ENCODE results near the gene LRRC38.

Gene LRRC38

DNA sequence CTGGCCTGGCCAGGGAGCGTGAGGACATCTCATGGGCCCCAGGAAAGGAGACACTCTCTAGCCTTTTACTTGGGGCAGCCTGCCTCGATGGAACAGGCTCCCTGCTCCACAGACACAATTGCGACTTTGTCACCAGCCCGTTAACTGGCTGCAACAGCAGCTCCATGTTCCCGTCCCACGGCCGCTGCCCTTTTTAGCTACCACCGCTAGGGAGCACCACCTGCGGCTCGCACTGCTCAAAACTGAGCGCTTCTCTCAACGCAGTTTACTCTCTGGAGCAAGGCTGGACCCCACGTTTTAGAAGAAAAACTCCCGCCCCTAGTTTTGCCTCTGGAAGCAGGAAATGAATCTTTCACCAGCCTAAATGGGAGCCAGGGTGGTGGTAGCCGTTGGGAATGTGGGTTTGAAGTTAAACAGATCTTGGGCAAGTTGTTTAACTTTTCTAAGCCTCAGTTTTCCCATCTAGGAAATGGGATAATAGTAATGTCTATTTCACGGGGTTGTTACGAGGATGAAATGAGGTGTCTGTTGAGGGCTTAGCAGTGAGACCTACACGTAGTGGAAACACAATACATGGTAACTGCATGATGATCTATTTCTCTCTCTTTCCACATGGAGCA, 3.5 kb upstream of the LRRC38 start:
- peak in 6 of 56 donors; percentile 1 to 21 (median 8) for DNase-seq

GRCh38 chr1:13516606-13517005, 2.8 kb upstream of the LRRC38 start:
- no peak for DNase-seq

- DNase-seq, result no peak
Observed at GRCh38 chr1:13514821-13515220, 1.0 kb upstream of the LRRC38 start.

GRCh38 chr1:13513063-13513894, 524 bp downstream of the LRRC38 start:
- no peak for DNase-seq

DNA sequence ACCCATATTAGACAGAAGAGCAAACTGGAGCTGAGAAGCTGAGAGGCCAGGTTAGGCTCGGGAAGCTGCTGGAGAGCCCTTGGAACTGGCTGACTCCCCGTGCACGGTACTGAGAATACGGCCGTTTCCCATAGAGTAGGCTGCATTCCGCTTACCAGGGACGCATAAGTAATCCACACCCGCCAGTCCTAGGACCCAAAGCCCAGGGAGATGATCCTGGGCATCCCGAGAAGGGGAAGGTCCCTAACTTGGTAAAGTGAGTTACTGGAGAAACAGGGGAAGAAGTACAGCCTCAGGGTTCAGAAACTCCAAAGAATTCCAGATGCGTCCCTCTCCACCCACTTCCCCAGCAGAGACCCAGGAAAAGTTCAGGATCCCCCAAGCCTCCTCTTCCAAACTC, 1.3 kb downstream of the LRRC38 start:
- DNase-seq, result no peak

DNA sequence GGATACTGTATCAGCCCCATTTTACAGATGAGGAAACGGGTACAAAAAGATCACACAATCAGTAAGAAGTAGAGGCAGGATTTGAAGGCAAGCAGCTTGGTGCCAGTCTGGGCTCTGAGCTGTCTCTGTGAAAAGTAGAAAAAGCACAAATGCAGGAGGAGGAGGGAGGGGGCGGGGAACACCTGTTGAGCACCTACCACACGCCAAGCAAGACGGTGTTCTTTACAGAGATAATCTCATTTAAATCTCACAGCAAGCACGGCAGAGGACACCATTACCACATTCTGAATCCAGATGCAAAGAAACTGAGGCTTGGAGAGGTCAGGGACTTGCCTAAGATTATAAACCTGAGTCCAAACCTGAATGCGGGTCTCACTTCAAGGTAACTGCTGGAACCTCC, 3.3 kb downstream of the LRRC38 start:
- no peak for DNase-seq

DNA sequence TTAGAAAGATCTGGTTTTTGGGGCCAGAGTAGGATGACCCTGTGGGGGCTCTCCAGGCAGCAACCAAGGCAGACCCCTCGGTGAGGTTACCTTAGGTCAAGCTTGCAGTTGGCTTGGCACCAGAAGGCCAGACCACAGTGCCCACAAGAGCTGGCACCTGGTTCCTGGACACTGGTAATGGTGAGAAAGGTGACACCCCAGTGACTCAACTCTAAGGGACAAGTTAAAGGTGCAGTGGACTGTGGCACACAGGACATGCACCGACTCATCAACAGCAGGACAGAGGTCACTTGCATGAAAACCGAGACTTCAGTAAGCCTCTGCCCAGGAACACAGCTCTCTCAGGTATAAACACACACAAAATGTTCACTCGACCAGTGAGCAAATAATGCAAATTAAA, 6.7 kb downstream of the LRRC38 start:
- DNase-seq, result no peak

DNA sequence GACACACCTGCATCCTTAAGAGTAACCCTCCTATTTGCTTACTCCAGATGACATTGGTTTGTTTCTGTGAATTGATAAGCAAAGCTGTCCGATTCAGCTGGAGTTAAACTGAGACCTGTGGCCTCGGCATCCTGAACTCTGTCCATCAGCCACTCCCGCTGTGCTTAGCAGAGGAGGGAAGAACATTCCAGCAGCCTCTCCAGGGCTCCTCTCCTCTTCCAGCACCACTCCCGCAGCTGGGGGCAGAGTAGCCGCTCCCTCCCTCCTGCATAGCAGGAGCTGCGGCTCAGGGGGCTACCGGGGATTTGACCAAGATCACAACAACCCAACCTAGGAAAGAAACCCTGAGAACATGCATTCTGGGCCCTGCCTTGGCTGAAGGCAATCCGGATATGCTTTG, 8.8 kb downstream of the LRRC38 start:
- no peak for DNase-seq

DNA sequence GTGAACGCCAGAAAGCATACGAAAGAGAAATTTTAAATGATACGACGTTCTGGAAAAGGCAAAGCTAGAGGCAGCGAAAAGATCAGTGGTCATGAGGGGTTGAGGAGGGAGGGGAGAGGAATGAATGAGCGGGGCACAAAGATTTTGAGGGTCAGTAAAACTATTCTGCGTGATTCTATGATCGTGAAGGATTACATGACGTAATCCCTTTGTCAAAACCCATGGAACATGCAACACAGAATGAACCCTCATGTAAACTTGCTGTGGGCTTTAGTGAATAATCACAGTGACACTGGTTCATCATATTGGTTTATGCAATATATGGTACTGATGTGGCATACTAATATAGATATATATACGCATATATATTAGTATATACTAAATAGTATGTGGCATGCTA, 13.0 kb downstream of the LRRC38 start:
- no peak for DNase-seq

GRCh38 chr1:13499422-13499821, 14.4 kb downstream of the LRRC38 start:
- DNase-seq, result no peak

- no peak for DNase-seq
Observed at GRCh38 chr1:13498553-13498952, 15.2 kb downstream of the LRRC38 start.

- no peak for DNase-seq
Observed at GRCh38 chr1:13495186-13495585, 18.6 kb downstream of the LRRC38 start.

GRCh38 chr1:13494712-13495111, 19.1 kb downstream of the LRRC38 start:
- DNase-seq, result no peak

DNA sequence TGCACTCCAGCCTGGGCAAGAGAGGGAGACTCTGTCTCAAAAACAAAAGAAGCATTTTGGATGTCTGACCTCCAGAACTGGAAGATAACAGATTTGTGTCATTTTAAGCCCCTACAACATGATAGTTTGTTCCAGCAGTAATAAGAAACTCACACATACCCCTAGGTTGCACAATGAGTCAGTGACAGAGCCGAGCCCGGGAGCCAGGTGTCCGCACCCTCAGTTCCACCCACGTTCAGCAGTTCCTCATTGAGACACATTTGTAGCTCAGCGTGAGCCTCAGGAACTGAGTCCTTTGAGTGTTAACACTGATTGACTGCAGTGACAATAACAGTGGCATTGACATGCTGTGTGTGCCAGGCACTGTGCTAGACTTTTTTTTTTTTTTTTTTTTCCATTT, 19.8 kb downstream of the LRRC38 start:
- no peak for DNase-seq

GRCh38 chr1:13492711-13493110, 21.1 kb downstream of the LRRC38 start:
- DNase-seq, result no peak

DNA sequence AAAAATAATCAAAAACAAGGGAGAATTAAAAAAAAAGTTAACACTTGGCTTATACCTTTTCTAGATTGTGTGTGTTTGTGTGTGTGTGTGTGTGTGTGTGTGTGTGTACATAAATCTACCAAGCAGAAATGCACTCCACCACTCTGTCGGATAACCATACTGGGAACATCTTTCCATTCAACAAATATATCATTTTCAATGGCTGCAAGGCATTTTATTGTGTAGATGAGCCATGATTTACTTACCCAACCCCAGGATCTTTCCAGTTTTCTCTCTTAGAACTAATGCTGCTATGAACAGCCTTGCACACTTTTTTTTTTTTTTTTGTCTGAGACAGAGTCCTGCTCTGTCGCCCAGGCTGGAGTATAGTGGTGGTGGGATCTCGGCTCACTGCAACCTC, 25.8 kb downstream of the LRRC38 start:
- DNase-seq, result no peak

GRCh38 chr1:13487143-13487868, 26.5 kb downstream of the LRRC38 start:
- DNase-seq, result no peak

DNA sequence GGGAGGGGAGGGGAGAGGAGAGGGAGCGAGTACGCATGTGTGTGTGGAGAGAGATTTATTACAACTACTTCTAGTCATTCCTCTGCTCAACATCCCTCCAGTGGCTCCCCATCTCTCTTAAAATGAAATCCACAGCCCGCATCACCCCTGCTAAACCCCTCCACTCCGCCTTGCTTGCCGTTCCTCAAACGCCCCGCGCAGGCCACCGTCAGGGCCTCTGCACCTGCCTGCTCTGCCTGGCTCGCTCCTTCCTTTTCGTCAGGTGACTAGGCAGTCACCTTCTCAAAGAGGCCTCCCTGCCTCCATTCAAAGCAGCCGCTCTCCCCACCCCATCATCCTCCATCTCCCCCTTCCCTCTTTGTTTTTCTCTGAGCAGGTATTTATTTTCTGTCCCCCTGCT, 29.9 kb downstream of the LRRC38 start:
- no peak for DNase-seq

DNA sequence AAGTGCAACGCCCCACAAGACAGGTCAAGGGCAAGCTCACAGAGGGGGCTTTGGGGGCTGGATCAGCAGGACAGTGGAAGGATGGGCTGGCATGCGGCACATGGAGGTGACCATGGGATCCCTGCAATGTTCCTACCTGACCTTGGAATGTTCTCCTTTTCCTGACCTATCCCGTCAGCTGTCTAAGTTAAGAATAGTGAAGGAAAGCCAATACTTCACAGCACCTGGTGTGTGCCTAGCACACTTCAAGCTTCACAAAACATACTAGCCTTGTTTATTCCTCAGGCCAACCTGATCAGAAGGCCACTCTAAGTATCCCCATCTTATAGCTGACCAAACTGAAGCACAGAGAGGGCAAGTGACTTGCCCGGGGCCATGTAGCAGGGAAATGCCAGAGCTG, 31.2 kb downstream of the LRRC38 start:
- DNase-seq, result no peak

DNA sequence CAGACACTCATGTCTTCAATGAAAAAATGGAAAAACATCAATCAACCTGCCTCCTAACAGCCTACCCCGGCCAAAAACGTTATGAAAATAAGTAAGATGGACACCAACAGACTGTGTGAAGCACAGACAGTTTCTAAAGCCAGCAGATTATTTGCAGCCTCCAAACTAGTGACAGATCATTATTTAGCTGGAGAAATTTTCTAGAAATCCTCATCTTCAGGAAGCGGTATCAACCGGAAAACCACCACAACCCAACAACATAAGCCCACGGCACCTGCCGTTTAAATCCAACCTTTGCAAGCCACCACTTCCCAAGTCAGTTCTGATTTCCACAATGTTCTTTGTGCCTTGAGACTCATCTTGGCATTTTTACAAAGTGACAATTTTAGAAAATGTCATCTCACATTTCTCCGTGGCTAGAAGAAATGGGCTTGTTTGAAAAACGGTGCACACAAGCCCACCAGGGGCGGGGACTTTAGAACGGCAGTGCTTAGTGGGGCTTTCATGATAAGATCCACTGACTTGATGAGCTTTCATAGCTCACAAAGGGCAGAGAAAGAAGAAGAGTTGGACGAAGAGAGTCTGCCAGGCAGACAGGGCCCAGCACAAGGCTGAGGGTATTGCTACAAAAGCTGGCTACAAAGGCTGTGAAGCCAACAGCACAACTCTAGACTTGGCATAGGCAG, 34.5 kb downstream of the LRRC38 start:
- no peak for DNase-seq

DNA sequence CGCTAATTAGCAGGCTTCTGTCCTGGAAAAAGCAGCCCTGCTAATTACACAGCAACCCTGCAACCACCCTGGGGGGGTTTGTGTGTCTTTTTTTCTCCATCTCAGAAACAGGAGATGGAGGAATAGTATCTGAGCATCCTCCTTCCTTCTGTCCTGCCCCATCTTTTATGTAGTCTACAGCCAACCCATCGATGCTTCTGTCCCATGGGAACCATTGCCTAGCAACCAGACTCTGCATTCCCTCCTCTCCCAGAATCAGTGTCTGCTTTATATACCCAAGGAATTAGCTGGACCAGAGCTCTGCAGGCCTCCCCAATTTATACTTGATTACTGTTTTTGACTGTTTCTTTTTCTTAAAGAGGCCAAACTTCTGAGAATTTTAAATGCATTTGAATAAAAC, 35.1 kb downstream of the LRRC38 start:
- no peak for DNase-seq

DNA sequence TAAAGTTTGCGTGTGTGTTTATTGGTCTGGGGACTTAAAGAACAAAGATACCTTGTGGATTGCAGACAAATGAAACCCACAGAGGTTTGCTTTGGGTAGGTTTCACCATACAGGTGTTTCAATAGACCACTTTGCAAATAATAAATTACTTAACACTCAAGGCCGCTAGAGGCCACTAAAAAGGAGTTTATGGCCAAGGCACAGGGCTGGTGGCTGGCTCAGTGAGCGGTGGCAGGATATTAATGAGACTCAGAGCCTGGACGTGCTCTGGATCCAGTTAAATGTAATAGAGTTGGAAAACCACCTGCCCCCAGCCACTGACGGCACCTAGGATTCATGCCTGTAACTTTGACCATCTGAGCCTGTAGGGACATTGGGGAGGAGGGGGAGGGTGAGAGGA, 44.5 kb downstream of the LRRC38 start:
- peak in 2 of 56 donors; percentile 1 to 4 for DNase-seq
